GM18526 (cell line): ENCODE measurements around the gene CDC37L1.

Experiments used
- POLR2A ChIP-seq: IDR thresholded peaks from 3 replicates; pipeline ENCODE4 v1.6.1; 2011; ENCODE audit not compliant: insufficient read length; ENCODE audit errors: extremely low read depth

CDC37L1 gene

DNA sequence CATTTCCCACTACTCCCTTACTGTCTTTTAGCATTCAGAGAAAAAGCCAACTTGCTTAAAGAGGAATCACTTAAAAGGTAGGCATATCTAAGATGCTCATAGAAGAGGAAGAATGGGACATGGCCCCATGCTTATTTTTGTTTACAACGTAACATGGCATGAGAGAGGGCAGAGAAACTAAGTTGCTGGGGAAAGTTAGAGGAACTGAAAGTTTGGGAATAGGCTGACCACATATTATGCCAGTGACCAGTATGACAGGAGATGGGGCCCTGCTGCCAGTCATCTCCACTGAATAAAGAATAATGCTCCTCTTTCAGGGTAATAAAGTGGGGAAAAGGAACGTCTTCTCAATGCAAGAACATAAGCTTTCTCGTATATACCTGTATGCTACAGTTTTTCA lies 15.4 kb upstream of the CDC37L1 start:
- no peak for TF ChIP-seq POLR2A

DNA sequence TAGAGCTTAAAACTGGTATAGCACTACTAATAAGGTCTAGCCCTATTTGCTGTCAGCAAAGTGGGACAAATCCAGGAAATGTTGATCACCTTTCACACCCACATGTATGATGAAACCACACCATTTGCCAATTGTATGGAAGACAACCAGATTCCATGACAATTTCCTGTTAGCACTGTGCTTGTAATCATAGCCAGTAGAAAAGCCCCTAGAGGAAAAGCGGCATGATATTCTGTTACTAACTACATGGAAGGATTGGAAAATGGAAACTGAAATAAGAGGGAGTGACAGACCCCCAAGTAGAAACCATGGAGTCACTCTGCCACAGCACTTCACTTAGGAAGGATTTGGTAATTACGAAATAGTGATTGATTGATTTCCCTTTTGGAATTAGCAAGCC lies 14.0 kb upstream of the CDC37L1 start:
- no peak for TF ChIP-seq POLR2A

DNA sequence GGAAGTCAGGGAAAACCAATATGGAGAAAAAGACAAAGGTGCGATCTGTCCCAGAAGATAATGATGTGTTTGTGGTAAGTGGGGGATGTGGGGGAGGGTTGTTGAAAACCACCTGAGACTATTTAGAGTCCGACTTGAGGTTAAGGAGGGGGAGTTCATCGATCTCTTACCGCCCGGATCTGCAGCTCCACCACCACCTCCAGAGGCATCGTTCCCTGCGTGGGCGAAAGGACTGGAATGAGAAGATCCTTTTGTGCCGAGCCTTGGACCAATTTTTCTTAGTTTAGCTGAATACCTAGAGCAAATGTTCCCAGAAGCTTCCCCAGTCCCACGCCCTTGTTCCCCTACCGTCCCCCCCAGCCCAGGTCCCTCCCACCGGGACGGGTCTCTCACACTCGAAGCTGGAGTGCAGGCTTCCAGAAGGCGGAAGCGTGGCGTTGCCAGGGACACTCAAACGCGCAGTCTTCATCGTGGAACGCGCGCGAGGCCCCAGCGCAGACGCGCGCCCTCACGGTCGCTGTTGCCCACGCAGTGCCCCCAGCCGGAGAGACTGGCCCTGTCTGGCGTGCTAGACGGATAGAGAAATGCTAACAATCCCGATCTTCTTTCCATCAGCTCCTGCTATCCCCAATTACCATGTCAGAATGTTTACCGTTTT lies 13.2 kb upstream of the CDC37L1 start, which contains the start of gene SPATA6L:
TSS of gene SPATA6L (minus strand) at position 439 of the 658 bp plus-strand sequence. CDS start at position 209, 230 bp downstream.
- TF ChIP-seq POLR2A: no peak

DNA sequence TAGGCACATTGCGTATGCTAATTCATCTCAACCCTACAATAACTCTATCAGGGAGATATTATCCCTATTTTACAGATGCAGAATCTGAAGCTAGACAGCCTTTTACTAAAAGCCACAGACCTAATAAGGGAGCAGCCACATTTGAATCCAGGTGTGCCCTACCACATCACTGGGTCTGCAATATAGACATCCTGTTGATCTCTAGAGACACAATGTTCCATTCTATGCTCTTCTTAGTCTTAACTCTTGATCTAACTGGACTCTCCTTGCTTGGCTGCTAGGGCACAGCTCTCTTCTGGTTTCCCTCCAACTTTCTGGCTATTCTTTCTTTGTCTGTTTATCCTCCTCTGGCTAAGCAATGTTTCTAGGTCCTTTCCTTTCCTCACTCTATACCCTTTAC lies 11.7 kb upstream of the CDC37L1 start:
- no peak for TF ChIP-seq POLR2A

DNA sequence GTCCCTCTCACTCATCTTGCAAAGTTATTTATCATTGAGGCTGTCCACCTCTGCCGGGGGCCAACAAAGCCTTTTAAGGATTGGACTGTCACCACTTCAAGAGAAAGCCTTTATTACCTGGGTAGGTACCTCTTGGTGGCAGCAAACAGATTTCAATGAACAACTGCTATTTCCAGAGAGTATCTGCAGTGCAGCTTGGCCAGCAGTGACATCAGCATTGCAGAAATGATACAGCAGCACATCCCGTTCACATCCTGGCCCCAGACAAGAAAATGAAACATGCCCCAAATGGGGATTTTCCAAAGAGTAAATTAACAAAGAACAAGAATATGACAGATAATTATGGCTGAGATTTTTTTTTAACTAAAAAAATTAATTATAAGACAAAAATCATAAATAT lies 10.8 kb upstream of the CDC37L1 start:
- TF ChIP-seq POLR2A: no peak

DNA sequence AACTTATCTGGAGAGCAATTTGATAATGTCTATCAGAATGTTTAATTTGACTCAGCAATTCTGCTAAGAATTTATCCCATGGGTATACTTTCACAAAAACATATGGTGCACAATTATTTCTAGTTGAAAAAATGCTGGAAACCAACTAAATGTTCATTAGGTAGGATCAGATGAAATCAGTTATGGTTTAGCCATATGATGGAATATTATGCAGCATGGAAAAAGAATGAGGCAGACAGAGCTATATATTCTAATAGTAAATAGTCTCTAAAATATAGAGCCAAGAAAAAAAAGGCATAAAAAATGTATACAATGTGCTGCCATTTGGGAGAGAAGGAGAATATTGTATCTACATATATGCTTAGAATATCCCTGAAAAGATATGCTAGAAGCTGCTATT lies 9.5 kb upstream of the CDC37L1 start:
- no peak for TF ChIP-seq POLR2A

DNA sequence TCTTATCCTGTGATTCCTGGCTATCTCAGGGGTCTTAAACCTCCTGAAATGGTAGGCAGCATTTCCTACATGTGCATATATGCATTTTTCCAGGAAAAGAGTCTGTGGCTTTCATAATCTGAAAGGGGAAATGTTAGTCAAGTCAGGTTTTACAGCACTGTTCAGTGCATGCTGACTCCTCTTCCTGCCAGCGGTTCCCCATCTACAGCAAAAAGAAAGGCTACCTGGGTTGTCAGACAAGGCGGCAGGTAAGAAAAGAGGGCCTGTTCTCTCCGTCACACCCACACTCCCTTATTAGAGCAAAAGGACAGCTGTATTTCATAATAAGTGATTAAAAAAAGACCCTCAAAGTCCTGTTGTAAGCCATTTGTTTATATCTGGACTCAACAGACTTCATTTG lies 8.8 kb upstream of the CDC37L1 start:
- no peak for TF ChIP-seq POLR2A

DNA sequence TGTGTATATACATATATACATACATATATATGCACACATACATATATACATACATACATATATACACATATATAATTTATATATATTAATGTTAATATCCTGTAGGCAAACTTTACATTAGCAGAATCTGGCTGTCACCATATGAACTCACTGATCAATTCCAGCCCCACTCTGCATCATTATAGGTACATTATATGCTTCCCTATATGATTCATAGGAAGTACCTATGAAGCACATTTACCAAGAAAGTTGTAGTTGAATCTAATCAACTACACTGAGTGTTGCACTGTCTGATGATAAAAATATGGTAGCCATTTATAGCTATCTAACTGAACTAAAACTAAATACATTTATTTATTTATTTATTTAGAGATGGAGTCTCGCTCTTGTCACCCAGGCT lies 7.6 kb upstream of the CDC37L1 start:
- no peak for TF ChIP-seq POLR2A

DNA sequence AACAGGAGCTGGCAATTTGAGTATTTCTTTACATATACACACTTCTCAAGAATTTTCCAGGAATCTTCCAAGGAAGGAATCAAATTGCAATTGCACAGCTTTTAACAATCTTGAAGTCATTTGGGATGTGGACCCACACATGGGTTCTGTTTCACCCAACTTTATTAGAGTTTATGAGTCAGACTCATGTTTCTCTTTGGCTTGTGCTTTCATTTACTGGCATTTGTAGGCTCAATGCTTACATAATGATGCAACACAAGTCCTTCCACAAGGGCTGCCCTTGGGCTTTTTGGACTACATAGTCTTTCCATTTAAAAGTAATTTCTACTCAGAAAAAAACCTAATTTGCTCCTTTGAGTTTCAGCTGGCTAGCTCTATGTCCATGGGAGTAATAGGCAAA lies 4.6 kb upstream of the CDC37L1 start:
- no peak for TF ChIP-seq POLR2A

DNA sequence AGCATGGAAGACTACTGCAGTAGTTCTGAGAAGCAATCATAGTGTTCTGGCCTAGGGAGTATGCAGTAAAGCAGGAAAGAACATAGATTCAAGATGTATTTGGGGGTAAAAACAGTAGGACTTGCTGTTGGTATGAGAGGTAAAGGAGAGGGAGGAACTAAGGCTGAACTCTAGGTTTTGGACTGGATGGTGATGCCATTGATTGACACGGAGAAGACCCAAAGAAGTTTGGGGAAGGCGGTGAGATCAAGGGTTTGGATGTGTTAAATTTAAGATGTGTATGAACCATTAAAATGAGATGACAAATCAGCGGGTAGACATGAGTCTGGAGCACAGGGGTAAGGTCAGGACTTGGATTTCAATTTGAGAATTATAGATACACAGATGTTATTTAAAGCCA lies 2.0 kb upstream of the CDC37L1 start:
- no peak for TF ChIP-seq POLR2A

DNA sequence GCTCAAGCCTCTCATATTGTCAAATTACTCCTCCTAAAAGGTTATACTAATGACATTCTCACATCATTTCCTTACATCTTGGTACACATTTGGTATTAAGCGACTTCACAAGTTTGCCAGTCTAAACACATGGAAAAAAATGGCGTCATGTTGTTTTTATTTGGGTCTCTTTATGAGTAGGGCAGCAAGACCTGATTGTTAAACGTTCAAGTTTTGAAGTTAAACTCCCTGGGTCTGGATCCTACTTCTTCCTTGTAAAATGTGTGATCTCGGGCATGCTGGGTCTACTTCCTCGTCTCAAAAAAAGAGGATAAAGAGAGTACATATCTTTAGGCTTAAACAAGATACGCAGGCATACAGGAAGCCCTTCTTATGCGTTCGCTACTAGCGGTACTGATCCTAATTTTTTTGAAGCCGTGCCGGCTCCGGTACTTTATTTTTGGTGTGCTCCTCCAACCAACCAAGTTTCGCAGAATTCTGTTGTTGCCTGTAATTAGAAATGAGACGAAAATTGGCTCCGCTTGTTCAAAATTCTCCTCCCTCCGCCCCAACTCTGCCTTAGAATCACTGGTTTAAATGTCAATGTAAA lies 596 bp upstream of the CDC37L1 start:
- no peak for TF ChIP-seq POLR2A

DNA sequence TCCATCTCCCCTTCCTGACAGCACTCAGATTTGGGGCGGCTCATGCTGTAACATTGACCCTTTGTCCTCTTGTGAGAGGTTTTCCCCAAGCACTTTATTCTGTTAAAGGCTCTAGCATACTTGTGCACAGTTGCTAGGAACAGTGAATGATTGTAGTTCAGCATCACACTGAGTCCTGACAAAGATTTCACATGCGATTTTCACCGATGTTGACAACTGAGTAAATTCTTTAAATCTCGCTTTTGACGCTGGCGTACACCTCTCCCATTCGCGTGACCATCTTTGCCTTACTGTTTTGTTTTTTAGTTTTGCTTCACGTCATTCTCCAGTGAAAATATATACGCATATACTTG lies 780 bp downstream of the CDC37L1 start:
- no peak for TF ChIP-seq POLR2A

DNA sequence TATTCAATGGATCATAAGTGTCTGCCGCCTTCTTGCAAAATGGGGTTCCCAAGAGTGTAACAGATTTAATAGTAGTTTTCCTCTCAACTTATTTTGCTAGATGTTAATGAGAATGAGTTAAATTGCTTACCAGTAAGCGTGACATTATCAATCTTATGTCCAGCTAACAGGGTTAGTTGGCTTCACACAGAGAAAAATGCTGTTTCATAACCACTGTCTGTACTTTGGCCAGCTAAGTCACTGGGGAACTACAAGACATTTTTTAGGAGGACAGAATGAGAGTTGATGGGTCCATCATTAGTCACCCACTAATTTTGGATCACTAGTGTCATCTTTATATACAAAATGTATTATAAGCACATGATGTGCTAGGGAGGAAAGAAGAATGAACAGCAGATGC lies 1.4 kb downstream of the CDC37L1 start:
- no peak for TF ChIP-seq POLR2A

DNA sequence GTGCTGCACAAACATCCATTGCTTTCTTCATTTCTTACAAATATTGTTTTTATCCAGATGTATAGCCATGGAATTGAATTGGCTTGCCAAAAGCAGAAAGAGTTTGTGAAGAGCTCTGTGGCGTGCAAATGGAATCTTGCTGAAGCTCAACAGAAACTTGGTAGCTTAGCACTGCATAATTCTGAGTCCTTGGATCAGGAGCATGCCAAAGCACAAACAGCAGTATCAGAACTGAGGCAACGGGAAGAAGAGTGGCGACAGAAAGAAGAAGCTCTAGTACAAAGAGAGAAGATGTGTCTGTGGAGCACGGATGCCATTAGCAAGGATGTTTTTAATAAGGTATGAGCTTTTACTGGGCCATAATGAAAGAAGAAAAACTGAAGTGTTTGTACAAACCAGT lies 5.5 kb downstream of the CDC37L1 start:
- TF ChIP-seq POLR2A: no peak

DNA sequence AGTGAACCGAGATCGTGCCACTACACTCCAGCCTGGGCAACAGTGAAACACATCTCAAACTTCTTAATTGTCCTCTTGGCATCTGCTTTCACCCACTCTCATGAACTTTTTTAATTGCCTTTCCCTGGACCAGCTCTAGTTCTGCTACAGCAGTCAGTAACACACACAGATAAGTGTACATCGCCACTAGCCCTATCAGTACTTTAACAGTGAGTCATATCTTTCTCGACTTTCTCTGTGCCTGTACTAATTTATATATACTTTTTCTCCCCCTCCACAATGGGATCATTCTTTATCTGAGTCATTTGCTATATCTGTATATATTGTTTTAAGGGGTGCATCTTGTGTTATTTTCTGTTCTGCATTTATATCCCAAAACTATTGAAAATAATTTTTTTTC lies 6.7 kb downstream of the CDC37L1 start:
- no peak for TF ChIP-seq POLR2A

DNA sequence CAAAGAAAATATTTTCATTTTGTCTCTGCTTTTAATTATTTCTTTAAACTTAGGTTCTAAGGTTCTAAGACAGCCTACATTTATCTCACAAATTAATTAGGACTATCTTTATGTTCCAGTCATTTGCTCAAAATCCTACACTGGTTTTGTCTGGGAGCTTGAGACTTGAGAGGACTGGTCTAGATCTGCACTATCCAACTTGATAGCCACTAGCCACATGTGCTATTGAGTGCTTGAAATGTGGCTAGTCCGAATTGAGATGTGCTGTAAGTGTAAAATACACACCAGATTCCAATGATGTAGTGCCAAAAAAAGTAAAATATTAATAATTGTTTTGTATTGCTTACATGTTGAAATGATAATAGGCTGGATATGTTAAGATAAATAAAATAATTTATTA lies 7.2 kb downstream of the CDC37L1 start:
- TF ChIP-seq POLR2A: no peak

DNA sequence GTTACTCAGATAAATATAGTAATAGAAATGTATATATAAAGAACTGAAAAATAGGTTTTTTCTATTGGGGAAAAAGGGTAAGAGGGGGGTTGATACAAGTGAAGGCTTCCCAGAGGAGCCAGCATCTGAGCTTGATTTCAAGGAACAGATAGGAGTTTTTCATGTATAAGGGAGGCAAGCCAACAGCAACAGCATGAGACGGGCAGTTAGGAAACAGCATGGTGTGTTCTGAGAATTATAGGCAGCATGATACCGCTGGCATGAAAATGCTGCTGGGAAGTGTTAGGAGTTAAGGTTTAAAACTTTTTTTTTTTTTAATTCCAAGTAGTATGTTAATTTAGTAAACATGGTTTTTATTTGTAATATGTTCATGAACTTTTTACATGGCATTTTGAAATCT lies 9.7 kb downstream of the CDC37L1 start:
- TF ChIP-seq POLR2A: no peak
